C1 segment of cervical spinal cord (tissue), 14 donors: ENCODE data around the gene BLOC1S4.
A peak's percentile ranks its signal among the peaks of the same experiment; 100 is the strongest.

Experiments
- DNase-seq, 14 donors: peaks; one replicate each; lab custom pipeline; 2025; lab: John Stamatoyannopoulos, UW

The BLOC1S4 gene

DNA sequence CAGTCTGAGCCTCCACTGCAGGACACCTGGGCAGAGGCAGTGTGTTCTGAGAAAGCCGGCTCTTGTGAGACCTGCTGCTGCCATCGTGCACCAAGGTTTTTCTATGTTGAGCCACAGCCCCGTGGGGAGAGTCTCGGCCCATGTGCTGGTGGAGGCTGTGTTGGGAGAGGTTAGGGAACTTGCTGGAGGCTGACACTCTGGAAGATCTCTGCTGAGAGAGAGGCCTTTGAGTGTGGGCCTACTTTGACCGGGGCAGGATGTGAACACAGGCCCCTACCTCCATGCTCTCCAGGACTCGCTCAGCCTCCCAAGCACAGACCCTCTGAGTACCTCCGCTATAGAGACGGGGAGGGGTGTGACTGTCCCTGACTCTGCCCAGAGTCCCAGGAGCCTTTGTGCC is 23.6 kb upstream of the BLOC1S4 start:
- DNase-seq, result no peak

DNA sequence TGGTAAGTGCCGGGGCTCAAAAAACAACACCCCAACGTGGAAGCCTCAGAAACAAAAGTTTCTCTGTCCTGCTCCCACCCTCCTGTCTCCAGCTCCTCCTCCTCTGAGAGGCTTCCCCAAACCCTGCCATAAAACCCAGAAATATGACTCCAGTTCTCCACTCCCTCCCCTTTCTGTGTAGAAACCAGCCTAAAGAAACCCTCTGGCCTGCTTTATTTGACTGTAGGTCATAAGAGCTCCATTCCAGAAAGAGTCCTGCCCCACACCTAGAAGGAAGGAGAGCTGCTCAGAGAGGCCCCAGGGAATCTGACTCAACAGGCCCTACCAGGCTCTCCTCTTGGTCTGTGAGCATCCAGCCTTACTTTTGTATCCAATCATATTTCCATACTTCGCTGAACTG is 23.2 kb upstream of the BLOC1S4 start:
- no peak for DNase-seq

DNA sequence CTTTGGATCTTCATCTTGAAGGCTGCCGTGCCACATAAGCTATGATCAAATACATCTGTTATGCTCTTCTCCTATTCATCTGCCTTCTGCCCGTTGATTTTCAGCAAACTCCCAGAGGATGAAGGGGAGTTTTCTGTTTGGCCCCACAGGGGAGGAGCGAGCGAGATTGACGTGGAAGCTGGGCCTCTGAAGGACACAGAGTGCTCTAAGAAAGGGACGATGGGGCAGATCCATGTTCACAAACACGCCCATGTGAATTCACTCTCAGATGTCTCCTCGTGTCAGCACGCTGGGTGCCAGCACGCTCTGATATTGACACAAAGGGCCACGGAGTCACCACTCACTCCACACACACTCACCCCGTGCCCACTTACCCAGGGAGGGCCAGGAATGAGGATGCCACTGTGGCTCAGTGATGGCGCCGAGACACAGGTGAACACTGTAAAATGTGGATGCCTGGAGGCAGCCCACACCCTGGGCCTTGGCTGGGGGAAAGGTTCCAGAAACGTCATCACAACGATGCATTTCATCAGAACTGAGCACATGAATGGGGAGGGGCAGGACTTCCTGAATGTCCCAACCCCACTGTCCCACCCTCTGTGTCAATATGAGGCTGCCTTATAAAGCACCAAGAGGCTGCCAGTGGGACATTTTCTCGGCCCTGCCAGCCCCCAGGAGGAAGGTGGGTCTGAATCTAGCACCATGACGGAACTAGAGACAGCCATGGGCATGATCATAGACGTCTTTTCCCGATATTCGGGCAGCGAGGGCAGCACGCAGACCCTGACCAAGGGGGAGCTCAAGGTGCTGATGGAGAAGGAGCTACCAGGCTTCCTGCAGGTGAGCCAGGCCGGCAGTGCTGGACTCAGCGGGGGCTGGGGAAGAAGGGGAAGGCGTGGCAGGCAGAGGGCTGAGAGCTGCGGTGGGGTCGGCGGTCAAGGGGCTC is 22.5 kb upstream of the BLOC1S4 start, which contains the start of gene S100P:
Gene S100P, plus strand, starts transcription at position 648 of the 946 bp plus-strand sequence. Its CDS starts 55 bp downstream, at position 703.
- DNase-seq, result no peak

DNA sequence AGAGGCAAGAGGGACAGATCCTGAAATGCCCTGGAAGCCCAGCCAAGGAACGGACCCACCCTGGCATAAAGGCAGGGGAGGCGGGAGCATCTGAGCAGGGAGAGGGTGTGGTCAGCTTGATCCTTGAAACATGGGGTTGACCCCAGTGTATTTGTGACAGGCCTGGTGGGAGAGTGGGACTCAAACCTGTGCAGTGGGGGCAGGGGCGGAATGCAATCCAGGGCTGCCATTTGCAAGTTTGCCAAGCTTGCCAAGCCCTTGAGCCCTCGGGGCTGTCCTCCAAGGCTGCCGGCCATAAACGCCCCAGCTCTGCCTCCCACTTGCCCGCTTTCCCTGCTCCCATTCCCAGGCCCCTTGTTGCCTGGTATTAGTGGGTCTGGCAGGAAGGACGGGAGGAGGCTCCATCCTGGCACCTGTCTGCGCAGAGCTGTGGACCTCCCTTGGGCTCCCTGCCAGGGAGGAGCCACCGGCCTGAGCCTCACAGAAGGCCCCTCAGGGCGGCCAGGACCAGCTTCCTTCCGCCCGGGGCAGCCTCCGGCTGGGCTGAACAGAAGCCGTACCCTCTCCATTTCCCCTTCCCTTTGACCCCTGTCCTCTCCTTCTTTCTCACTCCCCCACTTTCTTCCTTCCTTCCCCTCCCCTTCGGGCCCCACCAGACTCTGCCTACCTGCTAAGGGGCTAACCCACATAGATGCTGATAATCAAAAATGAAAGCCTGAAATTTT is 21.6 kb upstream of the BLOC1S4 start:
- DNase-seq, result no peak

DNA sequence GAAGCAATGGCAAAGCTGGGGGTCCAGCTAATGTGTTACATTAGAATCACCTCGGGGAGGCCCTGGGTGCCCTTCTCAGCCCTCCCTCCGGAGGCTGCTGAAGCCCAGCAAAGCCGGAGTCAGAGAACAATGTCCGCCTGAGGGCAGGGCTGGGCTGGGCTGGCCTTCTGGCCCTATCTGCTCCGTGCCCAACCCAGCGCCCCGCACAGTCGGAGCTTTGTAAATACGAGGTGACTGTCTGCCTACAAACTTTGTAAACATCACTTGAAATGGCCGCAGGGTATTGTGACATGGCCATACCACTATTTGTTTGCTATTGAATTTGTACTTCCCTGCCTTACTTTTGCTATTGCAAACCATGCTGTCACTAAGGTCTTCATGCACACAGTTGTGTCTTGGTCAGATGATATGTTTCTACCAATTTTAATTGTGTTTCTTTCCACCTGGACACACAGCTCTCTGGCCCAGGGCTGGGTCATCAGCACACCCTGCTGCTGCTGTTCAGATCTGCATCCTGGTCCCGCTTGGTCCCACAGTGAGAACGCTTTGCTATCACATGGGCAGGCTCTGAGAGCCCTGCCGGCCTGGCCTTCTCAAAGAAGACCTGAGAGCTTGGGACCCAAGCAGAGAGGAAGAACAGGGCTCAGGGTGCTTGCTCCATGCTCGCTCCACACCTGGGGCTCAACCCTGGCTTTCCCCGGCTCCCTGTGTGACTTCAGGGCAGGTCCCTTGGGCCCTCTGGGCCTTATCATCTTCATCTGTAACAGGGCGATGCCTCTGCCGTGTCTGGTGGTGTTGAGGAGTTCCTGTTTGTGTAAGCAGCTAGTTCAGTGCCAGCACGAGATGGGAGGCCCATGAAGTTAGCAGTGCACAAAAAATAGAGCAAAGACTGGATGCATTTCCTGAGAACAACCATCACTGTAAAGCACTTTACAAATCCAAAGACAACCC is 20.0 kb upstream of the BLOC1S4 start:
- no peak for DNase-seq

DNA sequence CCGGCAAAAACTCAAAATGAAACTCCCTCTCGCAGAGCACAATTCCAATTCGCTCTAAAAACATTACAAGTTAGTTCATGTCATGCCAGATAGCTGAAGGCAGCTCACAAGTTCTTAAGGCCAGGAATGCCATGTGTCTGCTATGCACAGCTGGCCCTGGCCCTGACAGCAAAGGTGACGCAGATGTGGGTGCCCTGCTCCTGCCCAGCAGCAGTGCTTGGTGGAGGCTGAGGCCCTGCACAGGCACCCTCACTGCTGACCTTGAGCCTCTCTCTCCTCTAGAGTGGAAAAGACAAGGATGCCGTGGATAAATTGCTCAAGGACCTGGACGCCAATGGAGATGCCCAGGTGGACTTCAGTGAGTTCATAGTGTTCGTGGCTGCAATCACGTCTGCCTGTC is 19.4 kb upstream of the BLOC1S4 start:
- no peak for DNase-seq

DNA sequence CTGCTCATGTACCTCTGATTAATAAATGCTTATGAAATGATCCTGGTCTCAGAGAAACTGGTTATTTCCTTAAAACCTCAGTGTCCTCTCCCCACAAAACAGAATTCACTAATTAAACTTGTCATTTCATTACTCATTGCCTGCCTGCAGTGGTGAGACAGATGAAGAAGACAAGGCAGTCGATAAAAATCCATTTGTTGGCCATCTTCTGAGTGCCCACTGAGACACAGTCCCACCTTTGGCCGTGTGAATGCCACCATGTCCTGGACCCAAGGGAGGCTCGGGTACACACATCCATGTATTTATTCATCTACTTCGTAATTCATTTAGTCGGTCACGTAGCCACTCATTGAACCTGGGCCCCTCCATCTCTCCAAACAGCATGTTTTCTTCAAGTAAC is 18.8 kb upstream of the BLOC1S4 start:
- no peak for DNase-seq

DNA sequence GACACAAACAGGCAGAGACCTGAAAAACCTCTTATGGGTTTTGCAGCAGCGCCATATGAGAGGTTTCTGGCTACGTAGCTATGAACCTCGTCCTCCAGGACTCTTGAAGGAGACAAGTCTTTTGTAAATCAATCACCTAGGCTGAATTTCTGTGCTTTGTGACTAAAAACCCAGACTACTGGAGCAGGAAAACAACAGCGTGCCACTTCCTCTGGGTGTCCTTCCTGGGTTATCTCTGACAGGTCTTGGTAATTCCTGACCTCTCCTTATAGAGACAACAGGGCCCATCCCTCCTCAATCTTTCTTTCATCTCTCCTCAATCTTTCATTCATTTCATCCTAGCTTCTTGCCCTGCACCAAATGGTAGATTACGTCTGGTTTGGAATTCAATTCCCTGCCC is 16.6 kb upstream of the BLOC1S4 start:
- no peak for DNase-seq

DNA sequence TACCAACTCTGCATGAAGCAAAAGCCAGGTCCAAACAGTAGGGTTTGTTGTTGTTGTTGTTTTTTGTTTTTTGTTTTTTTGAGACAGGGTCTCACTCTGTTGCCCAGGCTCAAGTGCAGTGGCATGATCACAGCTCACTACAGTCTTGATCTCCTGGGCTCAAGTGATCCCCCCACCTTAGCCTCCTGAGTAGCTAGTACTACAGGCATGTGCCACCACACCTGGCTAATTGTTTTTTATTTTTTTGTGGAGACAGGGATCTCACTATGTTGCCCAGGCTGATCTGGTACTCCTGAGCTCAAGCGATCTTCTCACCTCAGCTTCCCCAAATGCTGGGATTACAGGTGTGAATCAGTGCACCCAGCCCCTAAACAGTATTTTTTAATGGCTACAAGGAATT is 16.1 kb upstream of the BLOC1S4 start:
- DNase-seq, result no peak

DNA sequence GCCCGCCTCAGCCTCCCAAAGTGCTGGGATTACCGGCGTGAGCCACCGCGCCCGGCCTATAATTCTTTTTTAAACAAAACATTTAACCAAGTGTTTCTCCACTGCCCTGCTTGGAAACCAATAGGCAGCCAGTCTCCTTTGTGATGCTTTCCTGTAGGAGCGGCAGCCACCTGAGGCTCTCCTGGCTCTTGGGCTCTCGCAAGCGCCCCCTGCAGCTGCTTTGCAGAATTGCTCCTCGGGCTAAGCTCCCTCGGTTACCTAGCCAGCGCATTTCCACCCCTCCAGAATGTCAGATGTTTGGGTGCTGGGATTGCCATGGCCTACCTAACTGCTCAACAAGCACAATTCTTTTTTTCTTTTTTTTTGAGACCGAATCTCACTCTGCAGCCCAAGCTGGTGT is 14.6 kb upstream of the BLOC1S4 start:
- no peak for DNase-seq

DNA sequence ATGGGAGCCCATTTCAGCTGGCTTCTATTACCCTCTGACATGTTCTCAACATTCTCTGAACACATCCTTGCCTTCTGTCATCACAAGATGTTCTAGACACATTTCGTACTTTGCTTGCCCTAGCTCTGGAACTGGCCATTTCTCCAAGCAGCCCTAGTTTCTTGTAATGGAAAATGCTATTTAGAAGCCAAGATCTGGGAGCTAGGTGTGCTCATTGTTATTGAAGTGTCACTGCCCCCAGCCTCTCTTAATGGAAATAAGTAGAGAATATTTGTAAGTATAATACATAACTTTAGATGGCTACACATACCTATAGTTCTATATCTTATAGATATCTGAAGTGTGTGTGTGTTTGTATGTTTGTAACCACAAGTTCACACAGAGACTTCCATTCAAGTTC is 13.2 kb upstream of the BLOC1S4 start:
- DNase-seq, result no peak

DNA sequence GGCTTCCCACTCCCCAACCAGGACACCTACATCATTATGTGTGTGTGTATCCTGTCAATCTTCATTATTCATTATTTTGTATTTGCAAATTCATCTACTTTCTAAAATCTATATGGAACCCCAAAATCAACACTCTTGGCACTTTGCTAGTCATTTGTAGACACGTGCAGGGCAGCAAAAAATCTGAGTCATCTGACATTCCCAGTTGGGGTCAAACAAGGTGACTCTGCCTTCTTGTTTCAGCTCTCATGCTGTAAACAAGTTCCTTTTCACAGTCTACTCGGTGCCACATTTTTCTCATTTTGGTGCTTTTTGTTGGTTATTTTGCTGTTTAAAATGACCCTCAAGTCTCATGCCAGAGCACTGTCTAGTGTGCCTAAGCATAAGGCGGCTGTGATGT is 12.2 kb upstream of the BLOC1S4 start:
- DNase-seq, result no peak

DNA sequence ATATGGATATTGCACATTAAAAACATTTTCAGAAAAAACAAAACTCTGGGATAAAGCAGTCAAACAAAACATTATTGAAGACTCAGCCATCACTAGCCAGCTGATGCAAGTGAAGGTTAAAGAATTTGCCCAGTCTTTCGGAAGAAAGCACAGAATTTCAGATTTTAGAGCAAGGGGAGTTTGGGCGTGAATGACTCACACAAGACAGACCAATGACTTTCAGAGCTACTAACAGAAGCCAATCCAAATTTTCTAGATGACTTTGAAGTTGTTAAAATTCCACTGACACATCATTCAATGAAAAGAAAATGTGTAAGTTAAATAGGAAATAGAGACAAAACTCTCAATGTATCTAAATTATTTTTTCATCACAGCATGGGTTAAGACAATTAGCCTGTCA is 10.3 kb upstream of the BLOC1S4 start:
- DNase-seq, result no peak

DNA sequence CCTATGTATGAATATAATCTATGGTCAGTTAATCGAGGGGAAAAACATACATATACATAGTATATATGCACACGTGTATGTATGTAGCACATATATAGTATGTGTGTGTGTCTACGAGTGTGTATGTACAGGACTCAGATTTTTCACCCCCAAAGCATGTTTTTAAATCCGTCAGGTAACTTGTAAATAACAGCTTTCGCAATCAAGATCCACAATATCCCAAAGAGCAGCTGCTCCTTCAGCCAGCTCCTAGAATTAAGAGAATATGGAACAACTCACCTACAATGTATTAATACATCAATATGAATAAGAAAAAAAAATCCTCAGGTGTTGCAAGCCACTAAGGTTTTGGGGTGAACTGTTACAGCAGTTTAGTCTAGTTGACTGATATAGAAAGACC is 9.8 kb upstream of the BLOC1S4 start:
- no peak for DNase-seq

DNA sequence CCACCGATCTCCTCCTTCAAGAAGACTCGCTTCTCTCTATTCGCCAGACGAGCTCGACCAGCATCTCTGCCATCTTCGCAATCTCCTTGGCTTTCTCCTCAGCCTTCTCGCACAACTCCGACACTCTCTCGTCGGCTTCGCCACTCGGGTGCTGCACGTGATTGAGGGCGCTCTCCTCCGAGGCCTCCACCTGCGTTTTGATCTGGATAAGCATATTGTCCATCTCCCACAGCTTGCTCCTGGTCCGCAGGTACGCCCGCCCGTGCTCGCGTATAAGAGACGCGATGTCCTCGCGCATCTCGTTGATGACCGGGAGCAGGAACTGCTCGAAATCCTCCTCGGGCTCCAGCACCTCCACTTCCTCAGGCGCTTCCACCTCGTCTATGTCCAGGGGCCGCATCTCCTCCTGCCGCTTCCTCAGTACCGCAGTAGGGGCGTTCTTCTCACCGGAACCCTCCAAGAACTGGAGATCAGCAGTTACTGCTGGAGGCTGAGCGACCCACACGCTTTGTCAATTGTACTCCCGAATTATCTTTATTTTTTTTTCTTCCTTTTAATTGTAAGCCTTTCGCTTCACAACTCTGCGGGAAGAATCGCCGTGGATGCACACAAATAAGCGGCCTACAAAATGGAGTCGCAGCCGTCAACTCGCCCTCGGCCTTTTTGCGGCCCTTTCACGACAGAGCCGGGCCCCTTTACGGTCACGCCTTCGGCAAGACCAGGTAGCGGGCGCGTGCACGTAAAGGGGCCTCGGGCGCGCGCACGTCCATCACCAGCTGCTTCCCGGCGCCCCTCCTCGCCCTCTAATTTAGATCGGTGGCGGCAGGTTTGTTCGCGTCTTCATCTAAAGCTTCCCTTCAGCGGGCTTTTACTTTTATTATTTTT is 6.5 kb upstream of the BLOC1S4 start, which contains the start of gene MRFAP1L1:
Gene MRFAP1L1, minus strand, starts transcription at position 636 of the 885 bp plus-strand sequence. Its CDS starts 236 bp downstream, at position 400.
- peak; percentile 72 to 93 (median 91) for DNase-seq

DNA sequence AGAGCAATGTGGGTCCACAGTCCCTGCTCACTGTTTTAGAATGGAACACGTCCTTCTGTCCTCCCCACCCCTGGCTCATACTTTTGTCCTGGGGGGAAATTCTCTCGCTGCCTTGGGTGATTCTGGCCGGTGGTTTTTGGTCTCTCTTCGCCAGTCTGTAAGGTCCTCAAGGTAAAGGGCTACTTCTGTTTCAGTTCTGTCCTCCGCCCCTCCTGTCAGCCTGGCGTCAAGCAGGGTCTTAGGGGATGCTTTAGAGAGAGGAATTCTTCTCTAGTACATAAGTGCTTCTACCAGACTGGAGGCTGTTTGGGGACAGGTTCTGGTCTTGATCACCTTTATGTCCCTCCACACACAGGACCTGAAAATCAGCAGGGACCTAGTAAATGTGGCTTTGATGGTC is 5.7 kb upstream of the BLOC1S4 start:
- no peak for DNase-seq

DNA sequence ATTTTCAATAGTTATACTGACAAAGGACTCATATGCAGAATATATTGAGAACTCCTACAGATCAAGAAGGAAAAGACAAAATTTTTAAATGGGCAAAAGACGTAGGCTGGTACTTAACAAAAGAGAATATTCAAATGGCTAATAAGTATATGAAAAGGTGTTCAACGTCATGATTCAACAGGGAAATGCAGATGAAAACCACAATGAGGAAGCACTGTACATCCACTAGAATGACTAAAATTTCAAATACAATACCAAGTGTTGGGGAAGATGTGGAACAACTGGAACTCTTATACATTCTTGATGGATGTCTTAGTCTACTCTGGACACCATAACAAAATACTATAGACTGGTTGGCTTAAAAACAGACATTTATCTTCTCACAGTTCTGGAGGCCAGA is 5.0 kb upstream of the BLOC1S4 start:
- no peak for DNase-seq

DNA sequence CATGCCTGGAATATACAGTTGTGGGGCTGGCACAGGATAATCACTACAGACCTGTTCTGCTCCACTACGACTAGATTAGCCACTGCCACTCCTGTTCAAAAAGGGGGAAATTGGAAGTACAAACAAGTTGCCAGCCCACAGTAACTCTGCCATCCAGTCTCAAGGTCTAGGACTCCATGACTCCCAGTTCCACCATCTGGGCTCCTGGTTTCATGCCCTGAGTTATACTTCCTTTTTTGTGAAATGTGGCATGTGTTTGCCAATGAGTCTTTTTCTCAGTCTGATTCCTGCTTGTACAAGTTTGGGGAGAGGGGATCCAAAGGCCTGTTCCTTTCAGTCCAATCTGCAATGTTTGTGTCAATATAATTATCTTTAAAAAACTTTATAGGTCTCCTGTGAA is 1.0 kb upstream of the BLOC1S4 start:
- DNase-seq, result no peak

DNA sequence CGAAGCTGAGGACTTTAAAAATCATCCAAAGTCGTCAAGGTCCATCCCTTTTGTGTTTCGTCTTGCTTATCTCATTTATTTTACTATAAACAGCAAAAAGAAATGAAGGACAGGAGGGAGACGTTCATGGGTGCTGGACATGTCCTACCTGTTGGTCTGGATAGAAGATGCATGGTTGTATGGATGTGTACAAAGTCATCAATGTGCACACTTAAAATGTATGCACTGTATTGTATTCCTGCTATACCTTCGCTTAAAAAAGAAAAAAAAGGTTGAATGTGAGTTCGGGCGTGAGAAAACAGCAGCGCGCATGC is 313 bp upstream of the BLOC1S4 start:
- DNase-seq, result no peak

DNA sequence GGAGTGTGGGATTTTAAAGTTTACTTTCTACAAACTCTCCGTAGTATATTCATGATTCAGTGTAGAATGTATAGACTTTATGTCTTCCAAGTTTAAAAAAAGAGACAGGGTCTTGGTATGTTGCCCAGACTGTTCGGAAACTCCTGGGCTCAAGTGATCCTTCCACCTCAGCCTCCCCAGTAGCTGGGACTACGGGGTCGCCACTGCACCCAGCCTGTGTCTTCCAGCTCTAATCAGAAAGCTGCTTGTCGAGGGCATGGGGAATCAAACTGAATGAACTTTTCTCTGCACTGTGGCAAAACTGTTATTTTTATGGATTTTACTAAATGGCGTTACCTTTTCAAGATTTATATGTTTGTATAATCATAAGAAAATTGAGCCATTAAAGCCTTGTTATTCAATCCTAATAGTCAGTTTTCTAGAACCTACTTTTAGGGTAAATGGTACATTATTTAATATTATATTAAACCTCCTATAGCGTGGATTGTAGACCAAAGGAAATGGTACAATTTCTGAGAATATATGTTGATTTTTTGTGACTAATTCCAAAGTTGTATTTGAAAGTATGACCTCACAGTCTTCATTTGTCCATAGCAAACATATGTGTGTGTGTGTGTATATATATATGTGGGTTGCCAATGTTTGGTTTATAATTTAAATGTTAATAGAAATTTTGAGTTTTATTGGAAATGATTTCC is 1.1 kb downstream of the BLOC1S4 start:
- no peak for DNase-seq
